ENCODE data around the gene NEDD4L.

NEDD4L gene

DNA sequence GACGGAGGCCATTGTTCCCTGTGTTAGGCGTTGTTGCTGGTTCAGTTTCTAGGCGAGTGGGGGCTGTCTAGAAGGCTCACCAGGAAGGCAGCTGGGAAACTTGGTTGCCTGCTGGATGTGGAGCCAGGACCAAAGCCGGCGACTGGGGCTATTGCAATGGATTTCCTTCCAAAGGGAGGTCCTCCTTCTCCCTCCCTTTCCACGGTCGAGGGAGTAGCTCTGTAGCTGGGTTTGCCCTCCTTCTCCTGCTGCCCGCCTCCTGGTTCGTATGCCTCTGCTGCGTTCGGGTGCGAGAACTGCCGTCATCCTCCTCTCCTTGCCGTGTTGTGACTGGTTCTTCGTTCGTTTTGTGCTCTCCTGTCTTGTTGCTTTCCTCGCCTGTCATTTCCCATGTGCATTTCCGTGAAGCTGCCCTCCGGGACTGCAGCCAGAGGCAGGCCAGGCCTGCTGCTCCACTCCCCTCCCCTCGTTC, 203.4 kb downstream of the NEDD4L start:
- DNase-seq, result peak; percentile 43

DNA sequence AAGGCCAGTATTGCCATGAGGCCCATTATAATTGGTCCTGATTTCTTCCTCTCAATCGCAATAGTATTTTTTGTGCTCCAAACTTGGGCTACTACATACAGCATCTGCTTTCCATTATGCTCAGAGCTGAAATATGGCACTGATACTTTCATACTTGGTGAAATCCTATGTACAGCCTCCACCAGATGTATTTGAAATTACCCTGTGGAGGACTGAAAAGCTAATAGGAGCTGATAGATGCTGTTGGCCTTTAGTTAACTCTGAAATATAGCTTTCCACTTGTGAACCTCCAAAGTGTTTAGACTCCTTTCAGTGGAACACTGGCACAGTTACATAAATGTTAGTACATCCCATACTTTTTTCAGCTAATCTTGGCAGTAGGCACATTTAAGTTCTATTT, 205.7 kb downstream of the NEDD4L start:
- H3K4me1 ChIP-seq, result no peaks in the 10 kb centered on the region; the same call in 1 of the 2 replicates

More for the DNA sequence above, 203.4 kb downstream of the NEDD4L start:
- Histone ChIP-seq H3K4me1 (no peaks in the 10 kb centered on the region; the same call in 1 of the 2 replicates), H3K9me3 (no peaks in the 10 kb centered on the region), H3K36me3 (no peaks in the 10 kb centered on the region), H3K27me3 (no peaks in the 10 kb centered on the region), H3K4me3 (ENCODE audit: low read depth, low read length) (peak overlapping the region; percentile 38)
- TF ChIP-seq, protein P1, sequence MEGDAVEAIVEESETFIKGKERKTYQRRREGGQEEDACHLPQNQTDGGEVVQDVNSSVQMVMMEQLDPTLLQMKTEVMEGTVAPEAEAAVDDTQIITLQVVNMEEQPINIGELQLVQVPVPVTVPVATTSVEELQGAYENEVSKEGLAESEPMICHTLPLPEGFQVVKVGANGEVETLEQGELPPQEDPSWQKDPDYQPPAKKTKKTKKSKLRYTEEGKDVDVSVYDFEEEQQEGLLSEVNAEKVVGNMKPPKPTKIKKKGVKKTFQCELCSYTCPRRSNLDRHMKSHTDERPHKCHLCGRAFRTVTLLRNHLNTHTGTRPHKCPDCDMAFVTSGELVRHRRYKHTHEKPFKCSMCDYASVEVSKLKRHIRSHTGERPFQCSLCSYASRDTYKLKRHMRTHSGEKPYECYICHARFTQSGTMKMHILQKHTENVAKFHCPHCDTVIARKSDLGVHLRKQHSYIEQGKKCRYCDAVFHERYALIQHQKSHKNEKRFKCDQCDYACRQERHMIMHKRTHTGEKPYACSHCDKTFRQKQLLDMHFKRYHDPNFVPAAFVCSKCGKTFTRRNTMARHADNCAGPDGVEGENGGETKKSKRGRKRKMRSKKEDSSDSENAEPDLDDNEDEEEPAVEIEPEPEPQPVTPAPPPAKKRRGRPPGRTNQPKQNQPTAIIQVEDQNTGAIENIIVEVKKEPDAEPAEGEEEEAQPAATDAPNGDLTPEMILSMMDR (IDR thresholded peaks at IDR 0.05; ENCODE audit: low read depth, low read length), result no peak

DNA sequence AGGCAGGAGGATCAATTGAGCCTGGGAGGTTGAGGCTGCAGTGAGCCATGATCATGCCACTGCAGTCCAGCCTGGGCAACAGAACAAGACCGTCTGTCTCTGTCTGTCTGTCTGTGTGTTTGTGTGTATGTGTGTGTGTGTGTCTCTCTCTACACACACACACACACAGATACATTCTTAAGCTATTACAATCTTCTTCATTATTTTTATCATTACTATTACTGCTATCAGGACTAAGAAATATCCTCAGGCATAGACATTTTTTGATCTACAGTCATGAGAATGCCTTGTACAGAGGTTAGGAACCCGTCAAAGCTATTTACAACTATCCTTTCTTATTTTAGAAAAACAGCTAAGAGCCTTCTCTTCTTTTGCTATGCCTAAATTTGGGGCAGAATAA, 207.4 kb downstream of the NEDD4L start:
- TF ChIP-seq, protein P1 (IDR thresholded peaks at IDR 0.05; ENCODE audit: low read depth, low read length), result no peak
- Histone ChIP-seq H3K36me3 (no peaks in the 10 kb centered on the region), H3K9me3 (no peaks in the 10 kb centered on the region), H3K4me1 (no peaks in the 10 kb centered on the region; the same call in 1 of the 2 replicates), H3K4me3 (ENCODE audit: low read depth, low read length) (no peak overlapping the region), H3K27me3 (no peaks in the 10 kb centered on the region)
- no peak for DNase-seq

More for the DNA sequence above, 205.7 kb downstream of the NEDD4L start:
- no peaks in the 10 kb centered on the region for H3K27me3 ChIP-seq
- no peaks in the 10 kb centered on the region for H3K36me3 ChIP-seq
- H3K9me3 ChIP-seq, result no peaks in the 10 kb centered on the region
- no peak for DNase-seq
- TF ChIP-seq, protein P1 (IDR thresholded peaks at IDR 0.05; ENCODE audit: low read depth, low read length), result no peak
- no peak overlapping the region for H3K4me3 ChIP-seq (ENCODE audit: low read depth, low read length)

DNA sequence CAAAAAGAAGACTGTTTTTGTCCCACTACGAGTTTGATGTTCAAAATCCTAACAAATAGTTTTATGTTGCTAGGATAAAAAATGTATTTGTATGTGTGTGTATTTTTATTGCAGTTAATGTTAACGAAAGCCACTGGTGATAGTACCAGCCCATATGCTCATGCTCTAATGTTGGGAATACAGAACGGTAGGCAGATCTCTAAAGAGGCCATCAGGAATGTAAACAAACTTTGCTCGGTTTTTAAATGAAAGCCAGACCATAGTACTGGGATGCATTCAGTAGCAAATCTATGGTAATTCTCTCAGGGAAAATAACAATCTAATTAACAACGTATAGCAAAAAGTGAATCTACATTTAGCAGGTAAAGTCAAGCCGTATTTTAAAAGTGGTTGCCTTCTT, 208.1 kb downstream of the NEDD4L start:
- H3K4me1 ChIP-seq, result no peaks in the 10 kb centered on the region; the same call in 1 of the 2 replicates
- DNase-seq, result no peak
- no peak overlapping the region for H3K4me3 ChIP-seq (ENCODE audit: low read depth, low read length)
- no peaks in the 10 kb centered on the region for H3K9me3 ChIP-seq
- H3K27me3 ChIP-seq, result no peaks in the 10 kb centered on the region
- H3K36me3 ChIP-seq, result no peaks in the 10 kb centered on the region
- TF ChIP-seq, protein P1 (IDR thresholded peaks at IDR 0.05; ENCODE audit: low read depth, low read length), result no peak

DNA sequence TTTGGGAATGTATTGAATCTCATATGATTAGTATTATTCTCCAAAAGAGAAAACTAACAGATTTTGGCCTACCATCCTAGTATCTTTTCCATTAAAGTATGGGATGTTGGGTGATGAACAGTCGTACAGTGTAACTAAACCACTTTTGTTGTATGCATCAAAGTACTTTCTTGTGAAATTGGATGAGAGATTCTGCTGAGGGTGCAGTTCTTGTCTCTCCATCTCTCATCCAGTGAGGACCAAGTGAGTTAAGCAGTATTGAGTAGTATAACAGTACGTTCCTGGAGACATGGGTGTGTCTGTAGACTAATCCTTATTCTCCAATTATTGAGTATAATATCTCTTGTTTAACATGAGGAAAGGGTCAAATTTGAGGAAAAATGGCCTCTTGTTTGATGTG, 209.3 kb downstream of the NEDD4L start:
- no peaks in the 10 kb centered on the region for H3K36me3 ChIP-seq
- H3K9me3 ChIP-seq, result no peaks in the 10 kb centered on the region
- H3K4me1 ChIP-seq, result no peaks in the 10 kb centered on the region
- TF ChIP-seq, protein P1 (IDR thresholded peaks at IDR 0.05; ENCODE audit: low read depth, low read length), result no peak
- no peaks in the 10 kb centered on the region for H3K27me3 ChIP-seq
- DNase-seq, result no peak
- no peak overlapping the region for H3K4me3 ChIP-seq (ENCODE audit: low read depth, low read length)

DNA sequence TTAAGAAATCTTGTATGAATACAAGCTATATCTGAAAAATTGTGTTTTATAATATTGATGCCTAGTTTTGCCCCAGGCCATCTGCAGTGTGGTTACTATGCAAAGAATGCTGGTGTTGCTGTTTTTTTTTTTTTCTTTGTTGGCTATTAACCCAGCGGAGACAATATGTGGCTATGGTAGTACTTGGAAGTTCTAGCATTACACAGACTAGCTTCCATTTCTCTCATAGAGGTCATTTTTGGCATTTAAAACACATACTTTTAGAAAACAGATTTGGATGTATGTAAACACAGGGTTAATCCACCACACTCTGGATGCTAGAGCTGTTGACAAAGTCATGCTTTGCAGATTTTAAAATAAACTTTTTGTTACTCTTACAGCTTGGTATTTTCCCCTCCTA, 209.8 kb downstream of the NEDD4L start:
- H3K4me1 ChIP-seq, result no peaks in the 10 kb centered on the region
- DNase-seq, result no peak

More for the DNA sequence above, 209.8 kb downstream of the NEDD4L start:
- no peak overlapping the region for H3K4me3 ChIP-seq (ENCODE audit: low read depth, low read length)
- H3K27me3 ChIP-seq, result no peaks in the 10 kb centered on the region
- H3K9me3 ChIP-seq, result no peaks in the 10 kb centered on the region
- H3K36me3 ChIP-seq, result no peaks in the 10 kb centered on the region
- TF ChIP-seq, protein P1 (IDR thresholded peaks at IDR 0.05; ENCODE audit: low read depth, low read length), result no peak
